Esophagus muscularis mucosa (tissue), 3 donors: Measurements from ENCODE around the gene GNPAT.

Experiments used
- POLR2A ChIP-seq: fragments of 450-650 bp; IDR thresholded peaks from one replicate; pipeline ENCODE4 v1.6.1; 2017; ENCODE audit warnings: antibody characterized with exemption, moderate library complexity, mild to moderate bottlenecking, low read depth
- TF ChIP-seq, protein P1 (sequence below), 3 experiments: fragments of 200-600 bp in 2 of 3; fragments of 450-650 bp in 1 of 3; sonication (generic) in 2 of 3; IDR thresholded peaks; one replicate each; pipeline ENCODE4 v1.5.1; 2017 to 2019; ENCODE audit warnings: antibody characterized with exemption in 3 of 3, mild to moderate bottlenecking in 2 of 3, moderate library complexity in 1 of 3

DNA sequence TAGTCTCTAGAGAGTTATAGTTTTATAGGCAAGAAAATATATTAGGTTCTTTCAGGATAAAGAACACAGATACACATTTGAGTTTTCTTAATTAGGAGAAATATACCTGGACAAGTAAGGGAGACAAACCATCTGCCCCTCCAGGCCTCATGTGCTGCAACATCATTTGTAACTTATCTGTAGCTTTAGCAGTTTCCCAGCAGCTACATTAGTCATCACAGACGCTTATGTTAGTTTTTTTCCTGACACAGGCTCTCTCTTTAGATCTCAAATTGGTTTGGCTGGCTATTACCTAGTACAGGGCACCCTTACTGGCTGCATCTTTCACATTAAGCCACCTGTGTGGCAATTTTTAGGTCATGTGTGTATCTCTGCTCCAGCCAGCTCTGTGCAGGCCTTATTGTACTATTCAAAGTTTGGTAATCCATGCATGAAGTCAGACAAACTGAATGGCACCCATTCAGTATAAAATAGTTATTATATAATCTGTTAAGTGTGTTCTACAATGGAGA, 25.9 kb downstream of the GNPAT start:
- TF ChIP-seq, protein P1, sequence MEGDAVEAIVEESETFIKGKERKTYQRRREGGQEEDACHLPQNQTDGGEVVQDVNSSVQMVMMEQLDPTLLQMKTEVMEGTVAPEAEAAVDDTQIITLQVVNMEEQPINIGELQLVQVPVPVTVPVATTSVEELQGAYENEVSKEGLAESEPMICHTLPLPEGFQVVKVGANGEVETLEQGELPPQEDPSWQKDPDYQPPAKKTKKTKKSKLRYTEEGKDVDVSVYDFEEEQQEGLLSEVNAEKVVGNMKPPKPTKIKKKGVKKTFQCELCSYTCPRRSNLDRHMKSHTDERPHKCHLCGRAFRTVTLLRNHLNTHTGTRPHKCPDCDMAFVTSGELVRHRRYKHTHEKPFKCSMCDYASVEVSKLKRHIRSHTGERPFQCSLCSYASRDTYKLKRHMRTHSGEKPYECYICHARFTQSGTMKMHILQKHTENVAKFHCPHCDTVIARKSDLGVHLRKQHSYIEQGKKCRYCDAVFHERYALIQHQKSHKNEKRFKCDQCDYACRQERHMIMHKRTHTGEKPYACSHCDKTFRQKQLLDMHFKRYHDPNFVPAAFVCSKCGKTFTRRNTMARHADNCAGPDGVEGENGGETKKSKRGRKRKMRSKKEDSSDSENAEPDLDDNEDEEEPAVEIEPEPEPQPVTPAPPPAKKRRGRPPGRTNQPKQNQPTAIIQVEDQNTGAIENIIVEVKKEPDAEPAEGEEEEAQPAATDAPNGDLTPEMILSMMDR (IDR thresholded peaks at IDR 0.05), result no peak
- TF ChIP-seq POLR2A, result no peak
